Memory B cell (primary cell): ENCODE data around the gene VPREB3.

Experiments used
- ATAC-seq: fragments of 150-1000 bp; cut with Tn5 transposase; 2 replicates; pipeline ENCODE4 v1.10.0; 2021; ENCODE audit warnings: low read depth, mild to moderate bottlenecking, moderate library complexity
- DNase-seq, 2 donors: peaks; one replicate each; pipeline ENCODE4 v3.0.0; 2022; ENCODE audit warnings: low spot score in 2 of 2
- H3K27ac Mint-ChIP-seq: one replicate; pipeline ENCODE4 v1.8.0; 2022; ENCODE audit warnings: mild to moderate bottlenecking, moderate library complexity, mixed read lengths
- H3K27me3 Mint-ChIP-seq: one replicate; pipeline ENCODE4 v1.8.0; 2022; ENCODE audit warnings: mixed read lengths
- H3K36me3 Mint-ChIP-seq: one replicate; pipeline ENCODE4 v1.8.0; 2022; ENCODE audit warnings: mild to moderate bottlenecking, mixed read lengths
- H3K4me1 Mint-ChIP-seq: one replicate; pipeline ENCODE4 v1.8.0; 2022; ENCODE audit warnings: mixed read lengths
- H3K4me3 Mint-ChIP-seq: one replicate; pipeline ENCODE4 v1.8.0; 2022; ENCODE audit warnings: mild to moderate bottlenecking, moderate library complexity, mixed read lengths
- H3K9me3 Mint-ChIP-seq: one replicate; pipeline ENCODE4 v1.8.0; 2022; ENCODE audit warnings: mixed read lengths

VPREB3 gene

GRCh38 chr22:23754220-23754919, at the start of gene VPREB3:
Gene VPREB3 (minus strand): TSS chr22:23754425. CDS start chr22:23754363, 62 bp downstream.
- Mint-ChIP-seq H3K27ac (peak within 1 kb of the TSS; percentile 97), H3K27me3 (no peaks in the 10 kb centered on the region), H3K4me3 (peak within 1 kb of the TSS; percentile 96), H3K9me3 (no peaks in the 10 kb centered on the region), H3K4me1 (peaks cover 39% of the 10 kb centered on the region), H3K36me3 (peaks cover 5% of the 10 kb centered on the region)
- no peak for ATAC-seq
- no peak for DNase-seq

- peak in 1 of 2 donors; percentile 26 for DNase-seq
- ATAC-seq = peak; percentile 16
- H3K4me3 Mint-ChIP-seq = peak overlapping the region; percentile 97
- H3K27ac Mint-ChIP-seq = peak overlapping the region; percentile 95
- no peaks in the 10 kb centered on the region for H3K9me3 Mint-ChIP-seq
- peaks cover 71% of the 10 kb centered on the region for H3K4me1 Mint-ChIP-seq
- peaks cover 30% of the 10 kb centered on the region for H3K36me3 Mint-ChIP-seq
- no peaks in the 10 kb centered on the region for H3K27me3 Mint-ChIP-seq
These were observed 49.0 kb upstream of the VPREB3 start for GRCh38 chr22:23803001-23803819.

DNA sequence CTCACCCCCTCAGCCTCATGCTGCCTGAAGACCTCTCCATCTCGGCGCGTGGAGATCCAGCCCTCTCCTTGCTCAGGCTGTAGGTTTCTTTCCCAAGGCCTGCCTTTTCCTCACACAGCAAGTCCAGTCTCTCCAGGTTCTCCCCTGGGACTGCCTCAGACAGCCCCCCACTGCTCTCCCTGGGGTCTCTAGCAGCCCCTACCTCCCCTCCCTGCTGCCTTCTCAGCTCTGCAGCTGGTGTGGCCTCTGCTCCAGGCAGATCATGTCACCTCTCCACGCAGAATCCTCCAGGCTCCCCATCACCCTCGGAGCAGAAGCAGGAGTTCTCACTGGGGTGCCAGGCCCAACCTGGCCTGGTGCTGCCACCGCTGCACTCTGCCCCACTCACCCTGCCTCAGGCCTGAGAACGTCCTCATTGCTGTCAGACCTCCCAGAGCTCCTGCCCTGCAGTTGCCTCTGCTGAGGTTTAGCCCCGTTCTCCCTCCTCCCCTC, 47.7 kb upstream of the VPREB3 start:
- peaks cover 27% of the 10 kb centered on the region for H3K36me3 Mint-ChIP-seq
- ATAC-seq (no peak), DNase-seq (no peak)
- H3K27me3 Mint-ChIP-seq = no peaks in the 10 kb centered on the region
- H3K4me3 Mint-ChIP-seq = peak overlapping the region; percentile 97
- peaks cover 68% of the 10 kb centered on the region for H3K4me1 Mint-ChIP-seq
- peak overlapping the region; percentile 95 for H3K27ac Mint-ChIP-seq
- no peaks in the 10 kb centered on the region for H3K9me3 Mint-ChIP-seq

- H3K4me3 Mint-ChIP-seq = peak overlapping the region; percentile 97
- no peaks in the 10 kb centered on the region for H3K27me3 Mint-ChIP-seq
- peaks cover 65% of the 10 kb centered on the region for H3K4me1 Mint-ChIP-seq
- peak overlapping the region; percentile 95 for H3K27ac Mint-ChIP-seq
- DNase-seq (no peak), ATAC-seq (peak; percentile 3)
- no peaks in the 10 kb centered on the region for H3K9me3 Mint-ChIP-seq
- H3K36me3 Mint-ChIP-seq = peaks cover 31% of the 10 kb centered on the region
These were observed 47.1 kb upstream of the VPREB3 start for GRCh38 chr22:23801238-23801821.

DNA sequence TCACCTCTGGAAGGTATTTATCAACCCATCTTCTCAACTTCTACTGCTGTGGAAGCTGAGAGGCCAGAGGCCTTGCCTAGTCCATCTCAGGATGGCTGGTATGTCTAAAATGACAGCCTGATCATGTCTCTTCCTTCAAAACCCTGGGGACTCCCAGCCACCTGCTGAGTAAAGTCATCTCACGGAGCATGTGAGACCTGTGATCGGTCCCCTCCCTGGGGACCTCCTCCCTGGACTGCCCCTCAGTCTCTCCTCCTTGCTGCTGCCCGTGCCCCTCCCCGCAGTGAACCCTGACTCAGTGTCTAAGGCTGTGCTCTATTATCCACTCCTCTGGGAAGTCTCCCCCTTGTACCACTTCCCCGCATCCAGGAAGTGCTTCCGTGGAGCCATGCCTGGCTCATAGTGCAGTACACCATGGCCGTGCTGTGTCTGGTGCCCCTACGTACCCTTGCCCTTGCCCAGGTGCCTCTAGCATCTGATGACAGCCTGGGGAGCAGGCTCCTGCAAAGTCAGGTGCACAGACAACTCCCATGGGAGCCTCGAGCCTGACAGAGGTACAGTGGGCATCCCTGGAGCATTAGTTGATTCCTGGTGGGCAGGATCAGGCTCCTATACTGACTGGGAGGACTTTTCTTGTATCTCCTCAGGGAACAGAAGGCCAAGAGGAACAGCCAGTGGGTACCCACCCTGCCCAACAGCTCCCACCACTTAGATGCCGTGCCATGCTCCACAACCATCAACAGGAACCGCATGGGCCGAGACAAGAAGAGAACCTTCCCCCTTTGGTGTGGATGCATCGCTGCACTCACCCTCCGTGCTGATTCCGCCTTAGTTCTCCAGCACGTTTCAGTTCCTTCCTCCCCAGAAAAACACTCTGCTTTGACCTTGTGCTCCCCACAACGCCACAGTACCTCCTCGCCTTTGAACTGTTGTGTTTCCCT, 46.3 kb upstream of the VPREB3 start:
- no peaks in the 10 kb centered on the region for H3K9me3 Mint-ChIP-seq
- H3K4me3 Mint-ChIP-seq = peak overlapping the region; percentile 97
- peak overlapping the region; percentile 95 for H3K27ac Mint-ChIP-seq
- peaks cover 33% of the 10 kb centered on the region for H3K36me3 Mint-ChIP-seq
- peaks cover 58% of the 10 kb centered on the region for H3K4me1 Mint-ChIP-seq
- no peaks in the 10 kb centered on the region for H3K27me3 Mint-ChIP-seq
- DNase-seq (peak; percentile 63 to 67), ATAC-seq (peak; percentile 70)

- peaks cover 25% of the 10 kb centered on the region for H3K4me1 Mint-ChIP-seq
- ATAC-seq = no peak
- no peaks in the 10 kb centered on the region for H3K9me3 Mint-ChIP-seq
- no peak for DNase-seq
- H3K27ac Mint-ChIP-seq = no peak overlapping the region
- H3K36me3 Mint-ChIP-seq = peaks cover 20% of the 10 kb centered on the region
- H3K4me3 Mint-ChIP-seq = no peak overlapping the region
- H3K27me3 Mint-ChIP-seq = no peaks in the 10 kb centered on the region
These were observed 42.2 kb upstream of the VPREB3 start for GRCh38 chr22:23796461-23796860.

DNA sequence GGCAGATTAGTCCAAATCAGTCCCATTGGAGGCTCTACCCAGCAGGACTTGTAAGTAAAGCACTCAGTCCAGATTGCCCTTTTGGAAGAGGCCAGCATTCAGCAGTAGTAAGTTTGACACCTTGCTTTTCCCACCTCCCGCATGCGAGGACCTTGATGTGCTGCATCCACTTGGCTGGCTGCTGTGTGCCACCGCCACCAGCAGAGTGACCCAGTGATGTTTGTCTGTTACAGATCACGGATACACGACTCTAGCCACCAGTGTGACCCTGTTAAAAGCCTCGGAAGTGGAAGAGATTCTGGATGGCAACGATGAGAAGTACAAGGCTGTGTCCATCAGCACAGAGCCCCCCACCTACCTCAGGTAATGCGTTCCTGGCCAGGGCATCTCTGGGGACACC, 39.1 kb upstream of the VPREB3 start:
- H3K4me3 Mint-ChIP-seq = no peak overlapping the region
- H3K9me3 Mint-ChIP-seq = no peaks in the 10 kb centered on the region

DNA sequence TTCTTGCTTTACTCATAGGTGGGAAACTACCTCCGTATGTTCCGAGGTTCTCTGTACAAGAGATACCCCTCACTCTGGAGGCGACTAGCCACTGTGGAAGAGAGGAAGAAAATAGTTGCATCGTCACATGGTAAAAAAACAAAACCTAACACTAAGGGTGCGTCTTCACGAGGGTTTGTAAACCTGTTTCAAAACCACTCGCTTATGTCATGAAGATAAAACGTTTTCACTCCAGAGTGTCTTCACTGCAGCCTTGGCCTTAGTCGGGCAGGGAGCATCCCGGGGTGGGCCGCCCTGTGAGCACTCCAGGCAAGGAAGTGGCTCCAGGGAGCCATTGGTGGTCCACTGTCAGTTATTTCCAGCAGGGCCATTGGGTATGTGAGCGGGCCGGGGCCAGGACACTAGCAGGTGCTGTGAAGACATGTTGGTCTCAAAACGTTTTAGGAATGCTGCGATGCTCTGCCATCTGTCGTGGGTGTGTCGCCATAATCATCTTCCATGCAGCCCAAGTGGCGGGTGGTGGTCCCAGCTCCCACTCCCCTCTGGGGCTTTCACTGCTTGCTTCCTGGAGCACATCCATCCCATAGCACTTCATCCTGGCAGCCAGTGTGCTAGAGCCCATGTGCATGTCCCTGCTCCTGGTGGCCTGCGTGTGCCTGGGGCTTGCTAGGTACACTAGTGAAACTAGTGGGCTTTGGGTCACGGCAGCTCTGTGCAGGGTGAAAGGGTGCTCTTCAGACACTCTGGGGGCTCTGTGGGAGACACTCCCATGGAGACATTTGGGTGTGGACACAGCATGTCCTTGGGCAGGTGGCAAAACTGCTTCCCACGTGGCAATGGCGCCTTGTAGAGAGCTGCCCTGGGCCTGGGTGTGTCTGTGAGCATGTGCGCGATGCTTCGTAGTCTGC, 37.8 kb upstream of the VPREB3 start:
- Mint-ChIP-seq H3K36me3 (peaks cover 22% of the 10 kb centered on the region), H3K4me3 (no peak overlapping the region), H3K27me3 (no peaks in the 10 kb centered on the region), H3K27ac (no peak overlapping the region), H3K4me1 (peaks cover 9% of the 10 kb centered on the region), H3K9me3 (no peaks in the 10 kb centered on the region)
- no peak for DNase-seq
- ATAC-seq = no peak

More for the DNA sequence above, 39.1 kb upstream of the VPREB3 start:
- Mint-ChIP-seq H3K27ac (no peak overlapping the region), H3K4me1 (peaks cover 12% of the 10 kb centered on the region), H3K36me3 (peaks cover 22% of the 10 kb centered on the region), H3K27me3 (no peaks in the 10 kb centered on the region)
- DNase-seq = no peak
- ATAC-seq = no peak

GRCh38 chr22:23790819-23791737, 36.9 kb upstream of the VPREB3 start:
- H3K4me1 Mint-ChIP-seq = peaks cover 11% of the 10 kb centered on the region
- peaks cover 14% of the 10 kb centered on the region for H3K36me3 Mint-ChIP-seq
- ATAC-seq = no peak
- no peak overlapping the region for H3K4me3 Mint-ChIP-seq
- H3K27ac Mint-ChIP-seq = no peak overlapping the region
- DNase-seq = no peak
- no peaks in the 10 kb centered on the region for H3K9me3 Mint-ChIP-seq
- no peaks in the 10 kb centered on the region for H3K27me3 Mint-ChIP-seq

GRCh38 chr22:23789638-23790037, 35.4 kb upstream of the VPREB3 start:
- Mint-ChIP-seq H3K27ac (no peak overlapping the region), H3K4me3 (no peak overlapping the region), H3K36me3 (peaks cover 13% of the 10 kb centered on the region), H3K27me3 (no peaks in the 10 kb centered on the region), H3K9me3 (no peaks in the 10 kb centered on the region), H3K4me1 (peaks cover 11% of the 10 kb centered on the region)
- ATAC-seq (no peak), DNase-seq (no peak)

DNA sequence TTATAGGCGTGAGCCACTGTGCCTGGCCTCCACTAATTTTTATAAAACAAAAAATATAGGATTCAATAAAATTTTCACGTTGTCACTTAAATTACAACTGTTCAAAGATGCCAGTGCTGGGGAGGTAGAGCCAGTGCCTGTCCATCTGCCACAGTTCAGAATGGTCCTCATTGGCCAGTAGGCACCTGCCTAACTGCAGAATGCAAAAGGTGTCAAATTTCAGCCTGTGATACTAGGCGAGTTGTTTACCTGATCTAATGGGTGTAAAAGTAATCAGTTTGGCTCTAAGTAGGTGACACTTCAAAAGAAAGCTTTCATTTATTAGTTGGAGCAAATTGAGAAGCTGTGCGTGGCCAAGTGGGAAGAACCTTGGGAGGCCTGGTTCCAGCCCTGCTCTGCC, 34.9 kb upstream of the VPREB3 start:
- peaks cover 13% of the 10 kb centered on the region for H3K36me3 Mint-ChIP-seq
- no peaks in the 10 kb centered on the region for H3K27me3 Mint-ChIP-seq
- no peaks in the 10 kb centered on the region for H3K9me3 Mint-ChIP-seq
- H3K27ac Mint-ChIP-seq = no peak overlapping the region
- ATAC-seq = no peak
- no peak overlapping the region for H3K4me3 Mint-ChIP-seq
- no peak for DNase-seq
- H3K4me1 Mint-ChIP-seq = peaks cover 14% of the 10 kb centered on the region

GRCh38 chr22:23787910-23788309, 33.7 kb upstream of the VPREB3 start:
- H3K27ac Mint-ChIP-seq = peak overlapping the region; percentile 86
- no peaks in the 10 kb centered on the region for H3K9me3 Mint-ChIP-seq
- DNase-seq (no peak), ATAC-seq (no peak)
- peak overlapping the region; percentile 87 for H3K4me3 Mint-ChIP-seq
- peaks cover 7% of the 10 kb centered on the region for H3K36me3 Mint-ChIP-seq
- H3K4me1 Mint-ChIP-seq = peaks cover 14% of the 10 kb centered on the region
- no peaks in the 10 kb centered on the region for H3K27me3 Mint-ChIP-seq
